Measurements from ENCODE around the gene KMT2B. TPM values are rescaled to one million over a fixed set of nuclear protein-coding genes. Genes with fewer than 3 reads are reported as not detected.

KMT2B gene
- total RNA-seq, 2 donors from 2014 or later: 32.3 to 89.5 TPM

GRCh38 chr19:35719402-35720162 lies 1.8 kb downstream of the KMT2B start:
- peak overlapping the region in 1 of 2 donors; percentile 91 for H3K27ac ChIP-seq
- H3K27me3 ChIP-seq (replicated peaks; ENCODE audit: insufficient read depth): no peaks in the 10 kb centered on the region
- no peak for DNase-seq (ENCODE audit: low spot score)
- TF ChIP-seq POLR2AphosphoS5 (IDR thresholded peaks at IDR 0.05) (no peak), POLR2A (IDR thresholded peaks at IDR 0.05) (no peak)
- TF ChIP-seq, protein P1, sequence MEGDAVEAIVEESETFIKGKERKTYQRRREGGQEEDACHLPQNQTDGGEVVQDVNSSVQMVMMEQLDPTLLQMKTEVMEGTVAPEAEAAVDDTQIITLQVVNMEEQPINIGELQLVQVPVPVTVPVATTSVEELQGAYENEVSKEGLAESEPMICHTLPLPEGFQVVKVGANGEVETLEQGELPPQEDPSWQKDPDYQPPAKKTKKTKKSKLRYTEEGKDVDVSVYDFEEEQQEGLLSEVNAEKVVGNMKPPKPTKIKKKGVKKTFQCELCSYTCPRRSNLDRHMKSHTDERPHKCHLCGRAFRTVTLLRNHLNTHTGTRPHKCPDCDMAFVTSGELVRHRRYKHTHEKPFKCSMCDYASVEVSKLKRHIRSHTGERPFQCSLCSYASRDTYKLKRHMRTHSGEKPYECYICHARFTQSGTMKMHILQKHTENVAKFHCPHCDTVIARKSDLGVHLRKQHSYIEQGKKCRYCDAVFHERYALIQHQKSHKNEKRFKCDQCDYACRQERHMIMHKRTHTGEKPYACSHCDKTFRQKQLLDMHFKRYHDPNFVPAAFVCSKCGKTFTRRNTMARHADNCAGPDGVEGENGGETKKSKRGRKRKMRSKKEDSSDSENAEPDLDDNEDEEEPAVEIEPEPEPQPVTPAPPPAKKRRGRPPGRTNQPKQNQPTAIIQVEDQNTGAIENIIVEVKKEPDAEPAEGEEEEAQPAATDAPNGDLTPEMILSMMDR (IDR thresholded peaks at IDR 0.05): no peak
- WGBS: 86% methylated on average over 32 of the region's 32 CpGs
- H3K9me3 ChIP-seq: no peaks in the 10 kb centered on the region
- intact Hi-C loops (cut with DNase I): loop anchor here (10.0 kb wide), 1 partner anchor 365 kb away; the partner anchor contains the start of gene FFAR3
- peak overlapping the region in 1 of 2 donors; percentile 93 for H3K4me3 ChIP-seq
- H3K4me1 ChIP-seq (replicated peaks): peaks cover 15% of the 10 kb centered on the region
- peaks cover 20 to 29% of the 10 kb centered on the region in 2 donors for H3K36me3 ChIP-seq

- WGBS: 94% methylated on average over 9 of the region's 9 CpGs
- Histone ChIP-seq H3K27me3 (replicated peaks; ENCODE audit: insufficient read depth) (no peaks in the 10 kb centered on the region), H3K4me1 (replicated peaks) (peaks cover 15% of the 10 kb centered on the region), H3K36me3 (peaks cover 25 to 35% of the 10 kb centered on the region in 2 donors), H3K4me3 (no peak overlapping the region), H3K27ac (no peak overlapping the region), H3K9me3 (no peaks in the 10 kb centered on the region)
- intact Hi-C loops (cut with DNase I): no loop called here
- no peak for TF ChIP-seq POLR2AphosphoS5 (IDR thresholded peaks at IDR 0.05)
- TF ChIP-seq, protein P1 (IDR thresholded peaks at IDR 0.05): no peak
- TF ChIP-seq POLR2A (IDR thresholded peaks at IDR 0.05): no peak
- no peak for DNase-seq (ENCODE audit: low spot score)
Measured at GRCh38 chr19:35720163-35720524, 2.3 kb downstream of the KMT2B start.

- peaks cover 14% of the 10 kb centered on the region for H3K4me1 ChIP-seq (replicated peaks)
- 81% methylated on average over 15 of the region's 17 CpGs for WGBS
- H3K4me3 ChIP-seq: no peak overlapping the region
- TF ChIP-seq POLR2AphosphoS5 (IDR thresholded peaks at IDR 0.05): no peak
- TF ChIP-seq, protein P1 (IDR thresholded peaks at IDR 0.05): no peak
- no peak for TF ChIP-seq POLR2A (IDR thresholded peaks at IDR 0.05)
- no peaks in the 10 kb centered on the region for H3K9me3 ChIP-seq
- intact Hi-C loops (cut with DNase I): no loop called here
- H3K27ac ChIP-seq: no peak overlapping the region
- H3K27me3 ChIP-seq (replicated peaks; ENCODE audit: insufficient read depth): no peaks in the 10 kb centered on the region
- H3K36me3 ChIP-seq: peaks cover 30 to 40% of the 10 kb centered on the region in 2 donors
- no peak for DNase-seq (ENCODE audit: low spot score)
Measured at GRCh38 chr19:35720648-35721047, 2.8 kb downstream of the KMT2B start.

- Histone ChIP-seq H3K9me3 (no peaks in the 10 kb centered on the region), H3K4me3 (no peak overlapping the region), H3K36me3 (peaks cover 31 to 46% of the 10 kb centered on the region in 2 donors), H3K4me1 (replicated peaks) (peaks cover 9% of the 10 kb centered on the region), H3K27me3 (replicated peaks; ENCODE audit: insufficient read depth) (no peaks in the 10 kb centered on the region), H3K27ac (no peak overlapping the region)
- TF ChIP-seq POLR2A (IDR thresholded peaks at IDR 0.05) (no peak), POLR2AphosphoS5 (IDR thresholded peaks at IDR 0.05) (no peak)
- TF ChIP-seq, protein P1 (IDR thresholded peaks at IDR 0.05): no peak
- WGBS: 87% methylated on average over 16 of the region's 16 CpGs
- intact Hi-C loops (cut with DNase I): no loop called here
- DNase-seq (ENCODE audit: low spot score): no peak
Measured at GRCh38 chr19:35721374-35721773, 3.6 kb downstream of the KMT2B start.

GRCh38 chr19:35722461-35722860 lies 4.7 kb downstream of the KMT2B start:
- peaks cover 36 to 55% of the 10 kb centered on the region in 2 donors for H3K36me3 ChIP-seq
- intact Hi-C loops (cut with DNase I): no loop called here
- no peak overlapping the region for H3K4me3 ChIP-seq
- no peak for DNase-seq (ENCODE audit: low spot score)
- no peaks in the 10 kb centered on the region for H3K9me3 ChIP-seq
- WGBS: 90% methylated on average over 14 of the region's 14 CpGs
- peaks cover 9% of the 10 kb centered on the region for H3K4me1 ChIP-seq (replicated peaks)
- no peaks in the 10 kb centered on the region for H3K27me3 ChIP-seq (replicated peaks; ENCODE audit: insufficient read depth)
- no peak overlapping the region for H3K27ac ChIP-seq
- TF ChIP-seq, protein P1 (IDR thresholded peaks at IDR 0.05): no peak
- TF ChIP-seq POLR2AphosphoS5 (IDR thresholded peaks at IDR 0.05) (no peak), POLR2A (IDR thresholded peaks at IDR 0.05) (no peak)
